SK-N-SH (cell line): ENCODE measurements around the gene DENND10. TPM values are rescaled to one million over a fixed set of nuclear protein-coding genes. Genes with fewer than 3 reads are reported as not detected.

ENCODE experiments used
- CTCF ChIA-PET: fragments of 300-600, 350-600 bp; formaldehyde crosslinking; extraction: SDS; loops from one replicate; lab custom pipeline; 2021; lab: Yijun Ruan, JAX
- POLR2A ChIA-PET: fragments of 350-600 bp; sonication (Branson Sonifier 250); formaldehyde crosslinking; extraction: SDS; loops from one replicate; lab custom pipeline; 2020; ENCODE audit warnings: antibody characterized with exemption, inconsistent platforms; lab: Yijun Ruan, JAX
- DNase-seq: peaks from one replicate; pipeline ENCODE4 v3.0.0; 2012
- H2AFZ ChIP-seq: fragments of 200-600 bp; sonication (generic); 2 replicates; pipeline ENCODE4 v1.8.1; 2016; ENCODE audit warnings: antibody characterized with exemption, mild to moderate bottlenecking, low read depth
- H3F3A ChIP-seq: fragments of 200-600 bp; sonication (generic); replicated peaks from 2 replicates; pipeline ENCODE3; 2016; ENCODE audit warnings: antibody characterized with exemption, mild to moderate bottlenecking; ENCODE audit not compliant: insufficient read depth
- H3K27ac ChIP-seq, 2 experiments: fragments of 200-500 bp in 1 of 2; fragments of 200-600 bp in 1 of 2; sonication (Bioruptor generic) in 1 of 2; sonication (generic), shearing (Covaris generic) in 1 of 2; 2 replicates each; pipeline versions ENCODE4 v1.5.1 to v1.6.1; 2014 to 2016; ENCODE audit warnings: low read depth in 2 of 2, inconsistent platforms in 1 of 2, low read length in 1 of 2, mild to moderate bottlenecking in 1 of 2, mixed read lengths in 1 of 2
- H3K27me3 ChIP-seq: fragments of 200-600 bp; sonication (generic), shearing (Covaris generic); 2 replicates; pipeline ENCODE4 v1.6.1; 2016; ENCODE audit warnings: mixed run types; ENCODE audit not compliant: insufficient read depth
- H3K36me3 ChIP-seq, 2 experiments: fragments of 200-500 bp in 1 of 2; fragments of 200-600 bp in 1 of 2; sonication (Bioruptor generic) in 1 of 2; sonication (generic) in 1 of 2; replicated peaks in 1 of 2; 2 replicates each; pipeline versions ENCODE3 to v1.5.1; 2014 to 2016; ENCODE audit warnings: low read length in 1 of 2, mild to moderate bottlenecking in 1 of 2; ENCODE audit not compliant: insufficient read depth in 2 of 2, control insufficient read depth in 1 of 2
- H3K4me1 ChIP-seq, 2 experiments: fragments of 200-500 bp in 1 of 2; fragments of 200-600 bp in 1 of 2; sonication (Bioruptor generic) in 1 of 2; sonication (generic), shearing (Covaris generic) in 1 of 2; 2 replicates each; pipeline versions ENCODE4 v1.5.1 to v1.6.1; 2014 to 2016; ENCODE audit warnings: low read depth in 1 of 2, low read length in 1 of 2, mixed run types in 1 of 2; ENCODE audit not compliant: insufficient read depth in 2 of 2, control insufficient read depth in 1 of 2
- H3K4me2 ChIP-seq: fragments of 200-600 bp; sonication (generic), shearing (Covaris generic); 2 replicates; pipeline ENCODE4 v1.6.1; 2017; ENCODE audit warnings: mixed run types
- H3K4me3 ChIP-seq, 2 experiments: fragments of 200-500 bp in 1 of 2; fragments of 200-600 bp in 1 of 2; sonication (Bioruptor generic) in 1 of 2; sonication (generic), shearing (Covaris generic) in 1 of 2; 2 replicates each; pipeline versions ENCODE4 v1.5.1 to v1.8.1; 2014 to 2016; ENCODE audit warnings: low read depth in 2 of 2, inconsistent platforms in 1 of 2, low read length in 1 of 2, mild to moderate bottlenecking in 1 of 2, mixed read lengths in 1 of 2, moderate library complexity in 1 of 2
- H3K79me2 ChIP-seq: fragments of 200-600 bp; sonication (generic); 2 replicates; pipeline ENCODE4 v1.8.1; 2017; ENCODE audit warnings: mild to moderate bottlenecking; ENCODE audit not compliant: insufficient read depth
- H3K9ac ChIP-seq: fragments of 200-600 bp; sonication (generic); 2 replicates; pipeline ENCODE4 v1.6.1; 2017; ENCODE audit warnings: mixed run types
- H3K9me2 ChIP-seq: fragments of 200-600 bp; sonication (generic); 2 replicates; pipeline ENCODE4 v1.6.1; 2017; ENCODE audit warnings: mixed run types
- H3K9me3 ChIP-seq: fragments of 200-600 bp; sonication (generic); 2 replicates; pipeline ENCODE4 v1.6.1; 2017; ENCODE audit warnings: mixed run types, mild to moderate bottlenecking, moderate library complexity
- H4K20me1 ChIP-seq: fragments of 200-600 bp; sonication (generic); 2 replicates; pipeline ENCODE4 v1.6.1; 2017; ENCODE audit warnings: mild to moderate bottlenecking, mixed run types; ENCODE audit not compliant: insufficient read depth
- CHD2 ChIP-seq: fragments of 150-350 bp; IDR thresholded peaks from 2 replicates; pipeline ENCODE4 v1.6.1; 2018; ENCODE audit warnings: low read length; ENCODE audit not compliant: partially characterized antibody
- ELF1 ChIP-seq: IDR thresholded peaks from 2 replicates; pipeline ENCODE4 v1.4.0; 2012
- EP300 ChIP-seq, 2 experiments: IDR thresholded peaks; 2 replicates each; pipeline versions ENCODE4 v1.4.0 to v1.6.1; 2012; ENCODE audit warnings: borderline replicate concordance in 1 of 2, low read depth in 1 of 2, low read length in 1 of 2
- FOSL2 ChIP-seq: IDR thresholded peaks from 2 replicates; pipeline ENCODE4 v1.4.0; 2012; ENCODE audit warnings: low read depth, mild to moderate bottlenecking, moderate library complexity, borderline replicate concordance
- GABPA ChIP-seq: IDR thresholded peaks from 2 replicates; pipeline ENCODE4 v1.4.0; 2012; ENCODE audit warnings: low read depth, mild to moderate bottlenecking
- GATA2 ChIP-seq: sonication (generic); formaldehyde crosslinking; IDR thresholded peaks from 2 replicates; pipeline ENCODE4 v1.5.0; 2020; ENCODE audit warnings: mild to moderate bottlenecking, missing genetic modification reagents
- MAX ChIP-seq: IDR thresholded peaks from 2 replicates; pipeline ENCODE4 v1.4.0; 2012; ENCODE audit warnings: low read depth
- MEF2A ChIP-seq: IDR thresholded peaks from 2 replicates; pipeline ENCODE4 v1.4.0; 2012; ENCODE audit warnings: low read depth, borderline replicate concordance
- MXI1 ChIP-seq: IDR thresholded peaks from 2 replicates; pipeline ENCODE4 v1.6.1; 2012; ENCODE audit warnings: mild to moderate bottlenecking, low read depth, low read length, improper control_type of control experiment
- NFIC ChIP-seq: IDR thresholded peaks from 2 replicates; pipeline ENCODE4 v1.4.0; 2012; ENCODE audit warnings: borderline replicate concordance
- NRF1 ChIP-seq: IDR thresholded peaks from 2 replicates; pipeline ENCODE4 v1.6.1; 2012; ENCODE audit warnings: low read depth, mild to moderate bottlenecking, low read length
- POLR2AphosphoS5 ChIP-seq: IDR thresholded peaks from 2 replicates; pipeline ENCODE4 v1.6.1; 2012; ENCODE audit warnings: low read depth, low read length
- RCOR1 ChIP-seq: fragments of 150-350 bp; IDR thresholded peaks from 2 replicates; pipeline ENCODE4 v1.6.1; 2017; ENCODE audit warnings: antibody characterized with exemption, low read length
- RFX5 ChIP-seq: IDR thresholded peaks from 2 replicates; pipeline ENCODE4 v1.6.1; 2012; ENCODE audit warnings: mild to moderate bottlenecking, improper control_type of control experiment, low read length
- RXRA ChIP-seq: IDR thresholded peaks from 2 replicates; pipeline ENCODE4 v1.4.0; 2012; ENCODE audit warnings: low read depth, mild to moderate bottlenecking, borderline replicate concordance
- SIN3A ChIP-seq: IDR thresholded peaks from 2 replicates; pipeline ENCODE4 v1.6.1; 2012; ENCODE audit warnings: low read depth, mild to moderate bottlenecking, low read length, moderate library complexity, borderline replicate concordance
- TAF1 ChIP-seq: IDR thresholded peaks from 2 replicates; pipeline ENCODE4 v1.6.1; 2012; ENCODE audit warnings: low read depth, mild to moderate bottlenecking, low read length, moderate library complexity, borderline replicate concordance
- TEAD4 ChIP-seq: IDR thresholded peaks from 2 replicates; pipeline ENCODE4 v1.4.0; 2012; ENCODE audit warnings: mild to moderate bottlenecking, borderline replicate concordance; ENCODE audit not compliant: insufficient read depth
- YY1 ChIP-seq: IDR thresholded peaks from 2 replicates; pipeline ENCODE4 v1.4.0; 2012; ENCODE audit warnings: low read depth, mild to moderate bottlenecking
- WGBS: methylation state at CpG from one replicate; pipeline ENCODE4 v1.1.6; 2017; ENCODE audit warnings: low lambda C conversion rate; 5-methylcytosine and 5-hydroxymethylcytosine counted together
- polyA plus RNA-seq, 3 experiments: library from polyadenylated mRNA; depleted of rRNA; stranded (reverse); fragments of >200 nt; gene quantifications; 2 replicates each; pipeline ENCODE4 v1.2.3, GENCODE V29; 2012
- TF ChIP-seq, protein P1 (sequence below): fragments of 150-350 bp; IDR thresholded peaks from 2 replicates; pipeline ENCODE4 v1.6.1; 2017; ENCODE audit warnings: antibody characterized with exemption, low read length, low read depth, borderline replicate concordance
- TF ChIP-seq, protein P2 (sequence below): IDR thresholded peaks from 2 replicates; pipeline ENCODE4 v1.4.0; 2012; ENCODE audit warnings: low read depth, borderline replicate concordance

The DENND10 gene
- polyA plus RNA-seq, 1 of the 3 experiments (the other 2 are of a cell fraction) = 48.4 TPM

GRCh38 chr10:119113751-119114732 is 10.1 kb downstream of the DENND10 start:
- no peaks in the 10 kb centered on the region for H3K9me2 ChIP-seq

DNA sequence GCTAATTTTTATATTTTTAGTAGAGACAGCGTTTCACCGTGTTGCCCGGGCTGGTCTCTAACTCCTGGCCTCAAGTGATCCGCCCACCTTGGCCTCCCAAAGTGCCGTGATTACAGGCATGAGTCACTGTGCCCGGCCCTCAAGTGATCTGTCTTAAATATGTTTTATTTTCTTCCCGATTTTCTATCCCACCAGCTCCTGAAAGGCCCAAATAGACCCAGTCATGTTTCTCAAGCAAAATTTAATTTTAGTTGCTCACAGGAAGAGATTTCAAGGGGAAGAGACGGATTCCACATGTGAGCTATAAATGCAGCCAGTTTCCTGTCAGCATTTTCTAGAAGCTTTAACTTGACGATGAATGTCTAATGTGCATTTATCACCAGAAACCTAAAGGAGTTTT is 12.0 kb downstream of the DENND10 start:
- Histone ChIP-seq H3K27ac (no peak overlapping the region), H3K4me2 (no peak overlapping the region), H3K4me1 (no peaks in the 10 kb centered on the region), H4K20me1 (no peaks in the 10 kb centered on the region), H2AFZ (no peak overlapping the region), H3K9ac (no peak overlapping the region), H3F3A (peaks cover 13% of the 10 kb centered on the region), H3K9me3 (no peaks in the 10 kb centered on the region), H3K36me3 (peaks cover 42 to 65% of the 10 kb centered on the region in 2 experiments), H3K9me2 (no peaks in the 10 kb centered on the region), H3K4me3 (no peak overlapping the region), H3K27me3 (no peaks in the 10 kb centered on the region), H3K79me2 (no peaks in the 10 kb centered on the region)
- ChIA-PET CTCF (no interaction called here), POLR2A (no interaction called here)
- WGBS = 92% methylated on average over 9 of the region's 9 CpGs
- DNase-seq = no peak
- TF ChIP-seq NFIC (no peak), GATA2 (CRISPR knock-in tag) (no peak), SIN3A (no peak), RCOR1 (no peak), GABPA (no peak), MEF2A (no peak), EP300 (IDR thresholded peaks at IDR 0.05; ENCODE audit: borderline replicate concordance in 1 of 2, low read depth in 1 of 2, low read length in 1 of 2) (no peak), ELF1 (no peak), MAX (no peak), RXRA (no peak), NRF1 (no peak)
- TF ChIP-seq, protein P1, sequence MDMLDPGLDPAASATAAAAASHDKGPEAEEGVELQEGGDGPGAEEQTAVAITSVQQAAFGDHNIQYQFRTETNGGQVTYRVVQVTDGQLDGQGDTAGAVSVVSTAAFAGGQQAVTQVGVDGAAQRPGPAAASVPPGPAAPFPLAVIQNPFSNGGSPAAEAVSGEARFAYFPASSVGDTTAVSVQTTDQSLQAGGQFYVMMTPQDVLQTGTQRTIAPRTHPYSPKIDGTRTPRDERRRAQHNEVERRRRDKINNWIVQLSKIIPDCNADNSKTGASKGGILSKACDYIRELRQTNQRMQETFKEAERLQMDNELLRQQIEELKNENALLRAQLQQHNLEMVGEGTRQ = no peak
- TF ChIP-seq, protein P2, sequence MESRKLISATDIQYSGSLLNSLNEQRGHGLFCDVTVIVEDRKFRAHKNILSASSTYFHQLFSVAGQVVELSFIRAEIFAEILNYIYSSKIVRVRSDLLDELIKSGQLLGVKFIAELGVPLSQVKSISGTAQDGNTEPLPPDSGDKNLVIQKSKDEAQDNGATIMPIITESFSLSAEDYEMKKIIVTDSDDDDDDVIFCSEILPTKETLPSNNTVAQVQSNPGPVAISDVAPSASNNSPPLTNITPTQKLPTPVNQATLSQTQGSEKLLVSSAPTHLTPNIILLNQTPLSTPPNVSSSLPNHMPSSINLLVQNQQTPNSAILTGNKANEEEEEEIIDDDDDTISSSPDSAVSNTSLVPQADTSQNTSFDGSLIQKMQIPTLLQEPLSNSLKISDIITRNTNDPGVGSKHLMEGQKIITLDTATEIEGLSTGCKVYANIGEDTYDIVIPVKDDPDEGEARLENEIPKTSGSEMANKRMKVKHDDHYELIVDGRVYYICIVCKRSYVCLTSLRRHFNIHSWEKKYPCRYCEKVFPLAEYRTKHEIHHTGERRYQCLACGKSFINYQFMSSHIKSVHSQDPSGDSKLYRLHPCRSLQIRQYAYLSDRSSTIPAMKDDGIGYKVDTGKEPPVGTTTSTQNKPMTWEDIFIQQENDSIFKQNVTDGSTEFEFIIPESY = no peak

More at GRCh38 chr10:119113751-119114732, 10.1 kb downstream of the DENND10 start:
- Histone ChIP-seq H2AFZ (no peak overlapping the region), H3F3A (peaks cover 13% of the 10 kb centered on the region), H3K4me2 (no peak overlapping the region), H3K4me1 (no peaks in the 10 kb centered on the region), H3K4me3 (no peak overlapping the region), H3K9ac (no peak overlapping the region), H3K36me3 (peaks cover 36 to 68% of the 10 kb centered on the region in 2 experiments), H4K20me1 (no peaks in the 10 kb centered on the region), H3K27ac (no peak overlapping the region), H3K79me2 (no peaks in the 10 kb centered on the region), H3K27me3 (no peaks in the 10 kb centered on the region), H3K9me3 (no peaks in the 10 kb centered on the region)
- TF ChIP-seq, protein P2 = no peak
- no peak for TF ChIP-seq RFX5
- TF ChIP-seq GATA2 (CRISPR knock-in tag) = no peak
- no peak for TF ChIP-seq RCOR1
- no peak for TF ChIP-seq YY1
- TF ChIP-seq EP300 (IDR thresholded peaks at IDR 0.05; ENCODE audit: borderline replicate concordance in 1 of 2, low read depth in 1 of 2, low read length in 1 of 2) = no peak
- TF ChIP-seq TEAD4 = no peak
- no peak for TF ChIP-seq CHD2
- no peak for TF ChIP-seq FOSL2
- no peak for TF ChIP-seq RXRA
- no peak for TF ChIP-seq NRF1
- no peak for TF ChIP-seq TAF1
- TF ChIP-seq GABPA = no peak
- no peak for TF ChIP-seq NFIC
- no peak for TF ChIP-seq MXI1
- TF ChIP-seq POLR2AphosphoS5 = no peak
- TF ChIP-seq ELF1 = no peak
- WGBS = 83% methylated on average over 11 of the region's 11 CpGs
- DNase-seq = no peak
- POLR2A ChIA-PET = no interaction called here
- CTCF ChIA-PET = no interaction called here
